ENCODE results near the gene MRPS25.

DNA sequence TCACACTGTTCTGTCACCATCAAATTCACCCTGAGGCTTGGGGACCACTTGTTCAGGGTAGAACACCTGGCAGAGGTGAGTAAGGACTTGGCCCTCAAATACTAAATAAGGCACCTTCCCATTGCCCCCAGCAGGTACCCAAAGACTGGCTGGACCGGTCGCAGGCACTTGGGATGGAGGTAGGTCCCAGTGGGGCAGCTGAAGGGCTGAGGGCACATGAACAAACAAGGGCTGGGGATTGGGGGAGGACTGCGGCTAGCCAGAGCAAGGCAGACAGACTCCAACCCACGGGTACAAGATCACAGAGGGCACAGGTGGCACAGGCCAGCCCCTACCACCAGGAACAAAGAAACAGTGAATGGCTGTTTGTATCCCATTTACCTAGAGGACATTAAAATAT lies 1.9 kb downstream of the MRPS25 start:
- TF ChIP-seq POLR2AphosphoS5 (IDR thresholded peaks at IDR 0.05; ENCODE audit: low read depth, low read length) (no peak), POLR2A (IDR thresholded peaks at IDR 0.05; ENCODE audit: low read depth, low read length) (no peak), TAF1 (IDR thresholded peaks at IDR 0.05; ENCODE audit: borderline replicate concordance, low read depth, low read length) (no peak)

All from GM12892 (cell line).